ENCODE measurements around the gene CD93. TPM values are rescaled to one million over a fixed set of nuclear protein-coding genes. Genes with fewer than 3 reads are reported as not detected.

The CD93 gene
- total RNA-seq, 1 experiment from 2014 or later, result not detected

GRCh38 chr20:23061734-23062561 is 24.2 kb downstream of the CD93 start:
- Histone ChIP-seq H3K36me3 (ENCODE audit: insufficient read depth, low read length) (no peaks in the 10 kb centered on the region), H4K20me1 (ENCODE audit: insufficient read depth, low read depth, low read length) (no peaks in the 10 kb centered on the region), H3K79me2 (ENCODE audit: low read length) (no peaks in the 10 kb centered on the region), H3K27ac (ENCODE audit: low read length) (peak overlapping the region; percentile 73), H3K4me1 (ENCODE audit: low read length) (peaks cover 65% of the 10 kb centered on the region), H3K4me3 (ENCODE audit: low read length) (peak overlapping the region; percentile 19; the same call in 1 of the 2 replicates), H3K9ac (ENCODE audit: low read length) (peak overlapping the region; percentile 17; the same call in 1 of the 2 replicates), H2AFZ (ENCODE audit: low read length) (peak overlapping the region; percentile 15; the same call in 1 of the 2 replicates), H3K9me2 (replicated peaks; ENCODE audit: insufficient read depth, low read length) (no peaks in the 10 kb centered on the region), H3K9me3 (ENCODE audit: low read length) (no peaks in the 10 kb centered on the region), H3K4me2 (ENCODE audit: low read depth, low read length, poor library complexity, severe bottlenecking) (peak overlapping the region; percentile 63), H3K27me3 (ENCODE audit: low read length) (no peaks in the 10 kb centered on the region)
- peak; percentile 79 for DNase-seq

- Histone ChIP-seq H3K27me3 (ENCODE audit: low read length) (no peaks in the 10 kb centered on the region), H3K27ac (ENCODE audit: low read length) (peak overlapping the region; percentile 73; the same call in 1 of the 2 replicates), H3K9me2 (replicated peaks; ENCODE audit: insufficient read depth, low read length) (no peaks in the 10 kb centered on the region), H2AFZ (ENCODE audit: low read length) (no peak overlapping the region; the same call in 1 of the 2 replicates), H3K4me2 (ENCODE audit: low read depth, low read length, poor library complexity, severe bottlenecking) (peak overlapping the region; percentile 63), H3K9me3 (ENCODE audit: low read length) (no peaks in the 10 kb centered on the region), H3K9ac (ENCODE audit: low read length) (peak overlapping the region; percentile 17; the same call in 1 of the 2 replicates), H3K4me1 (ENCODE audit: low read length) (peaks cover 59% of the 10 kb centered on the region), H3K36me3 (ENCODE audit: insufficient read depth, low read length) (no peaks in the 10 kb centered on the region), H3K4me3 (ENCODE audit: low read length) (0 out of 2 replicates have a peak overlapping the region, but pooled peaks have one; percentile 19), H3K79me2 (ENCODE audit: low read length) (no peaks in the 10 kb centered on the region), H4K20me1 (ENCODE audit: insufficient read depth, low read depth, low read length) (no peaks in the 10 kb centered on the region)
- DNase-seq, result no peak
Measured at GRCh38 chr20:23061262-23061661, 24.9 kb downstream of the CD93 start.

- H3K4me1 ChIP-seq (ENCODE audit: low read length), result peaks cover 58% of the 10 kb centered on the region
- no peaks in the 10 kb centered on the region for H4K20me1 ChIP-seq (ENCODE audit: insufficient read depth, low read depth, low read length)
- no peaks in the 10 kb centered on the region for H3K9me2 ChIP-seq (replicated peaks; ENCODE audit: insufficient read depth, low read length)
- H3K4me3 ChIP-seq (ENCODE audit: low read length), result no peak overlapping the region
- no peak overlapping the region for H3K27ac ChIP-seq (ENCODE audit: low read length)
- H3K79me2 ChIP-seq (ENCODE audit: low read length), result no peaks in the 10 kb centered on the region
- H3K9ac ChIP-seq (ENCODE audit: low read length), result no peak overlapping the region
- H3K4me2 ChIP-seq (ENCODE audit: low read depth, low read length, poor library complexity, severe bottlenecking), result no peak overlapping the region
- H3K9me3 ChIP-seq (ENCODE audit: low read length), result no peaks in the 10 kb centered on the region
- DNase-seq, result no peak
- H2AFZ ChIP-seq (ENCODE audit: low read length), result no peak overlapping the region
- no peaks in the 10 kb centered on the region for H3K27me3 ChIP-seq (ENCODE audit: low read length)
- no peaks in the 10 kb centered on the region for H3K36me3 ChIP-seq (ENCODE audit: insufficient read depth, low read length)
Measured at GRCh38 chr20:23060629-23061028, 25.5 kb downstream of the CD93 start.

- Histone ChIP-seq H3K9ac (ENCODE audit: low read length) (no peak overlapping the region), H3K79me2 (ENCODE audit: low read length) (no peaks in the 10 kb centered on the region), H3K36me3 (ENCODE audit: insufficient read depth, low read length) (no peaks in the 10 kb centered on the region), H2AFZ (ENCODE audit: low read length) (no peak overlapping the region), H3K4me2 (ENCODE audit: low read depth, low read length, poor library complexity, severe bottlenecking) (no peak overlapping the region), H4K20me1 (ENCODE audit: insufficient read depth, low read depth, low read length) (no peaks in the 10 kb centered on the region), H3K27ac (ENCODE audit: low read length) (no peak overlapping the region), H3K27me3 (ENCODE audit: low read length) (no peaks in the 10 kb centered on the region), H3K9me2 (replicated peaks; ENCODE audit: insufficient read depth, low read length) (no peaks in the 10 kb centered on the region), H3K4me1 (ENCODE audit: low read length) (peaks cover 52% of the 10 kb centered on the region), H3K9me3 (ENCODE audit: low read length) (no peaks in the 10 kb centered on the region), H3K4me3 (ENCODE audit: low read length) (no peak overlapping the region)
- no peak for DNase-seq
Measured at GRCh38 chr20:23059846-23060245, 26.3 kb downstream of the CD93 start.

GRCh38 chr20:23059001-23059400 is 27.1 kb downstream of the CD93 start:
- Histone ChIP-seq H2AFZ (ENCODE audit: low read length) (no peak overlapping the region), H4K20me1 (ENCODE audit: insufficient read depth, low read depth, low read length) (no peaks in the 10 kb centered on the region), H3K4me2 (ENCODE audit: low read depth, low read length, poor library complexity, severe bottlenecking) (no peak overlapping the region), H3K79me2 (ENCODE audit: low read length) (no peaks in the 10 kb centered on the region), H3K4me1 (ENCODE audit: low read length) (peaks cover 44% of the 10 kb centered on the region), H3K9me2 (replicated peaks; ENCODE audit: insufficient read depth, low read length) (no peaks in the 10 kb centered on the region), H3K36me3 (ENCODE audit: insufficient read depth, low read length) (no peaks in the 10 kb centered on the region), H3K9me3 (ENCODE audit: low read length) (no peaks in the 10 kb centered on the region), H3K4me3 (ENCODE audit: low read length) (no peak overlapping the region), H3K27me3 (ENCODE audit: low read length) (no peaks in the 10 kb centered on the region), H3K27ac (ENCODE audit: low read length) (no peak overlapping the region), H3K9ac (ENCODE audit: low read length) (no peak overlapping the region)
- DNase-seq, result no peak

GRCh38 chr20:23058240-23058639 is 27.9 kb downstream of the CD93 start:
- H3K4me3 ChIP-seq (ENCODE audit: low read length), result no peak overlapping the region
- H3K4me1 ChIP-seq (ENCODE audit: low read length), result peaks cover 37% of the 10 kb centered on the region

GRCh38 chr20:23052904-23053303 is 33.2 kb downstream of the CD93 start:
- no peaks in the 10 kb centered on the region for H4K20me1 ChIP-seq (ENCODE audit: insufficient read depth, low read depth, low read length)
- no peaks in the 10 kb centered on the region for H3K9me2 ChIP-seq (replicated peaks; ENCODE audit: insufficient read depth, low read length)
- no peaks in the 10 kb centered on the region for H3K36me3 ChIP-seq (ENCODE audit: insufficient read depth, low read length)
- H3K4me2 ChIP-seq (ENCODE audit: low read depth, low read length, poor library complexity, severe bottlenecking), result no peak overlapping the region
- no peak overlapping the region for H3K27ac ChIP-seq (ENCODE audit: low read length)
- no peak overlapping the region for H2AFZ ChIP-seq (ENCODE audit: low read length)
- H3K4me1 ChIP-seq (ENCODE audit: low read length), result no peaks in the 10 kb centered on the region
- no peak overlapping the region for H3K9ac ChIP-seq (ENCODE audit: low read length)
- no peak overlapping the region for H3K4me3 ChIP-seq (ENCODE audit: low read length)
- DNase-seq, result no peak
- no peaks in the 10 kb centered on the region for H3K27me3 ChIP-seq (ENCODE audit: low read length)
- H3K9me3 ChIP-seq (ENCODE audit: low read length), result no peaks in the 10 kb centered on the region
- no peaks in the 10 kb centered on the region for H3K79me2 ChIP-seq (ENCODE audit: low read length)

More at GRCh38 chr20:23058240-23058639, 27.9 kb downstream of the CD93 start:
- Histone ChIP-seq H3K9me2 (replicated peaks; ENCODE audit: insufficient read depth, low read length) (no peaks in the 10 kb centered on the region), H2AFZ (ENCODE audit: low read length) (no peak overlapping the region), H3K27ac (ENCODE audit: low read length) (no peak overlapping the region), H3K36me3 (ENCODE audit: insufficient read depth, low read length) (no peaks in the 10 kb centered on the region), H3K9me3 (ENCODE audit: low read length) (no peaks in the 10 kb centered on the region), H3K79me2 (ENCODE audit: low read length) (no peaks in the 10 kb centered on the region), H3K27me3 (ENCODE audit: low read length) (no peaks in the 10 kb centered on the region), H3K4me2 (ENCODE audit: low read depth, low read length, poor library complexity, severe bottlenecking) (no peak overlapping the region), H4K20me1 (ENCODE audit: insufficient read depth, low read depth, low read length) (no peaks in the 10 kb centered on the region), H3K9ac (ENCODE audit: low read length) (no peak overlapping the region)
- no peak for DNase-seq

GRCh38 chr20:23050847-23051627 is 35.1 kb downstream of the CD93 start:
- Histone ChIP-seq H3K27me3 (ENCODE audit: low read length) (no peaks in the 10 kb centered on the region), H3K9ac (ENCODE audit: low read length) (no peak overlapping the region), H3K4me3 (ENCODE audit: low read length) (no peak overlapping the region), H3K79me2 (ENCODE audit: low read length) (no peaks in the 10 kb centered on the region), H3K4me1 (ENCODE audit: low read length) (no peaks in the 10 kb centered on the region), H3K4me2 (ENCODE audit: low read depth, low read length, poor library complexity, severe bottlenecking) (no peak overlapping the region), H3K27ac (ENCODE audit: low read length) (no peak overlapping the region), H4K20me1 (ENCODE audit: insufficient read depth, low read depth, low read length) (no peaks in the 10 kb centered on the region), H2AFZ (ENCODE audit: low read length) (no peak overlapping the region), H3K9me2 (replicated peaks; ENCODE audit: insufficient read depth, low read length) (no peaks in the 10 kb centered on the region), H3K36me3 (ENCODE audit: insufficient read depth, low read length) (no peaks in the 10 kb centered on the region), H3K9me3 (ENCODE audit: low read length) (no peaks in the 10 kb centered on the region)
- DNase-seq, result peak; percentile 74

Data from Karpas-422 (cell line).